ENCODE results near the gene SLC19A1.

- no peak for TF ChIP-seq CTCF (IDR thresholded peaks at IDR 0.05)
- TF ChIP-seq EP300 (IDR thresholded peaks at IDR 0.05): no peak
- TF ChIP-seq POLR2A (IDR thresholded peaks at IDR 0.05): no peak
- no peak for TF ChIP-seq POLR2AphosphoS5 (IDR thresholded peaks at IDR 0.05)
These were observed 13.0 kb upstream of the SLC19A1 start for GRCh38 chr21:45555251-45555556.
